ENCODE measurements around the gene SYNPO2.

SYNPO2 gene

GRCh38 chr4:118881512-118882146 is 7.0 kb upstream of the SYNPO2 start:
- no peak for TF ChIP-seq CTCF (IDR thresholded peaks at IDR 0.05; ENCODE audit: borderline replicate concordance, insufficient read depth, low read depth, low read length)
- no peak overlapping the region for H3K4me3 ChIP-seq (ENCODE audit: low read depth, low read length)

GRCh38 chr4:118883861-118884260 is 4.8 kb upstream of the SYNPO2 start:
- no peak for TF ChIP-seq CTCF (IDR thresholded peaks at IDR 0.05; ENCODE audit: borderline replicate concordance, insufficient read depth, low read depth, low read length)

GRCh38 chr4:118884716-118885115 is 3.9 kb upstream of the SYNPO2 start:
- TF ChIP-seq CTCF (IDR thresholded peaks at IDR 0.05; ENCODE audit: borderline replicate concordance, insufficient read depth, low read depth, low read length) = no peak
- no peak overlapping the region for H3K4me3 ChIP-seq (ENCODE audit: low read depth, low read length)

More at GRCh38 chr4:118883861-118884260, 4.8 kb upstream of the SYNPO2 start:
- no peak overlapping the region for H3K4me3 ChIP-seq (ENCODE audit: low read depth, low read length)

GRCh38 chr4:118889312-118889691 is 648 bp downstream of the SYNPO2 start:
- H3K4me3 ChIP-seq (ENCODE audit: low read depth, low read length) = no peak overlapping the region
- no peak for TF ChIP-seq CTCF (IDR thresholded peaks at IDR 0.05; ENCODE audit: borderline replicate concordance, insufficient read depth, low read depth, low read length)

GRCh38 chr4:118894034-118894433 is 5.4 kb downstream of the SYNPO2 start:
- no peak overlapping the region for H3K4me3 ChIP-seq (ENCODE audit: low read depth, low read length)
- TF ChIP-seq CTCF (IDR thresholded peaks at IDR 0.05; ENCODE audit: borderline replicate concordance, insufficient read depth, low read depth, low read length) = no peak

DNA sequence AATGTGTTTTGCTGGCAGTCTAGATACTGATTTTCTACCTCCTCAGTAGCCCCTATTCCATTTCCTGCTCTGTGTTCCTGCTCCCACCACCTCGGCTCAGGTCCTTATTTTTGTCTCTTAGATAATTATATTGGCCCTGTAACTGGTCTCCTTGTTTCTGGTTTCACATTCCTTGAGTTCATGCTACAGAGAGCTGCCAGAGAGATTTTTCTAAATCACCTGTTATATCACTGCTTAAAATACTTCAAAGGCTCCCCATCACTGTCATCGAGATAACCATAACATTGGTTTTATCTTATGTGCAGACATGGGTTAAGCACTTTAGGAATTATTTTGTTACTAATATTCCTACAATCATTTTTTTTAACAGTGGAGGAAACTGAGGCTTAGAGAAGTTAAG is 9.6 kb downstream of the SYNPO2 start:
- TF ChIP-seq CTCF (IDR thresholded peaks at IDR 0.05; ENCODE audit: borderline replicate concordance, insufficient read depth, low read depth, low read length) = no peak
- no peak overlapping the region for H3K4me3 ChIP-seq (ENCODE audit: low read depth, low read length)

DNA sequence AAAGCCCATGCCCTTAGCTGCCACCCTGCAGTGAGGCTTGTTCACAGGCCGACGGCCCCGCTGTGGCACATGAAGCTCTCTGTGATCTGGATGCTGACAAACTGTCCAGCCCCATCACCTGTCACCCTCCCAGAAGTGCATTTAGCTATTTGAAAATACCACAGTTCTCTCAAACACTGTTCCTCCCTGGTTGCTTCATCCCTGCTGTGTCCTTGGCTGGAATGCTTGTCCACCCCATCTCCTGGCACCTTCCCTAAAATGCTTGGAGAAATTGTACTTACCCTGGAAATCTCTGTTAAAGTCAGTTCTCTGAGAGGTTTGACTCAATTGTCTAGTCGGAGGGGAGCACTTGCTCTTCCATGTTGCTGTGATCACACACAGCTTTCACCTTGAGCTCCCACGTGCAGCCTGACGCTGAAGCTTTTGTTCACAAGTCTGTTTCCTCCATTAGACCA is 10.1 kb downstream of the SYNPO2 start:
- no peak for TF ChIP-seq CTCF (IDR thresholded peaks at IDR 0.05; ENCODE audit: borderline replicate concordance, insufficient read depth, low read depth, low read length)
- no peak overlapping the region for H3K4me3 ChIP-seq (ENCODE audit: low read depth, low read length)
